Panc1 (cell line): Measurements from ENCODE around the gene BCAS3. TPM values are rescaled to one million over a fixed set of nuclear protein-coding genes. Genes with fewer than 3 reads are reported as not detected.

Experiments used
- ATAC-seq: fragments of 200-7000 bp; cut with Tn5 transposase; 2 replicates; pipeline ENCODE4 v1.9.1; 2020; ENCODE audit warnings: mild to moderate bottlenecking, moderate library complexity
- BruUV-seq: library from RNA; stranded (reverse); fragments of 400-500 nt; replicated peaks from 2 replicates; lab custom pipeline; 2021; lab: Mats Ljungman, UMichigan
- CTCF ChIA-PET: fragments of 300-600 bp; sonication (Branson Sonifier 250); formaldehyde crosslinking; loops from one replicate; lab custom pipeline; 2022; ENCODE audit warnings: antibody characterized with exemption; lab: Charles Lee
- POLR2A ChIA-PET: fragments of 300-600 bp; sonication (Branson Sonifier 250); formaldehyde crosslinking; loops from one replicate; lab custom pipeline; 2022; ENCODE audit warnings: antibody characterized with exemption; lab: Charles Lee
- DNase-seq: peaks from one replicate; pipeline ENCODE4 v3.0.0-alpha.2; 2010; ENCODE audit warnings: low read depth, low spot score
- H3K27ac ChIP-seq: 2 replicates; pipeline ENCODE4 v1.5.1; 2011; ENCODE audit warnings: mild to moderate bottlenecking, low read length, inconsistent platforms
- H3K27me3 ChIP-seq: fragments of 200-500 bp; sonication (Bioruptor generic); 2 replicates; pipeline ENCODE4 v1.6.0; 2014; ENCODE audit warnings: low read length, inconsistent platforms; ENCODE audit not compliant: control insufficient read depth, insufficient read depth
- H3K36me3 ChIP-seq: fragments of 200-500 bp; sonication (Bioruptor generic); 2 replicates; pipeline ENCODE4 v1.5.1; 2014; ENCODE audit warnings: inconsistent platforms, mild to moderate bottlenecking, low read length, moderate library complexity; ENCODE audit not compliant: control insufficient read depth, insufficient read depth
- H3K4me1 ChIP-seq: 2 replicates; pipeline ENCODE4 v1.5.1; 2011; ENCODE audit warnings: inconsistent platforms, mild to moderate bottlenecking, low read length, moderate library complexity; ENCODE audit not compliant: control insufficient read depth, insufficient read depth
- H3K4me3 ChIP-seq, 2 experiments: 2 replicates each; pipeline ENCODE4 v1.5.1; 2011 to 2012; ENCODE audit warnings: low read depth in 2 of 2, low read length in 2 of 2, mild to moderate bottlenecking in 2 of 2, inconsistent platforms in 1 of 2, moderate library complexity in 1 of 2
- H3K9me3 ChIP-seq: fragments of 200-500 bp; sonication (Bioruptor generic); 2 replicates; pipeline ENCODE4 v1.5.1; 2014; ENCODE audit warnings: low read depth, mild to moderate bottlenecking, inconsistent platforms, low read length, moderate library complexity; ENCODE audit not compliant: control insufficient read depth, insufficient read depth
- POLR2AphosphoS5 ChIP-seq: IDR thresholded peaks from 2 replicates; pipeline ENCODE4 v1.6.1; 2012; ENCODE audit warnings: mild to moderate bottlenecking, low read depth, low read length, moderate library complexity
- SIN3A ChIP-seq: IDR thresholded peaks from 2 replicates; pipeline ENCODE4 v1.6.1; 2012; ENCODE audit warnings: low read depth, mild to moderate bottlenecking, low read length, moderate library complexity, borderline replicate concordance; ENCODE audit not compliant: insufficient read depth
- TCF7L2 ChIP-seq: IDR thresholded peaks from 2 replicates; pipeline ENCODE4 v1.6.1; 2011; ENCODE audit warnings: mild to moderate bottlenecking, low read depth, low read length, inconsistent platforms
- in situ Hi-C: cut with HindIII; loops from 2 replicates; pipeline ENCODE4 v1.10.0; 2016; ENCODE audit warnings: low sequenced_read_pairs, low pct_unique_long_range_greater_than_20kb
- intact Hi-C: fragments of 100-400 bp; cut with micrococcal nuclease; formaldehyde crosslinking; loops from one replicate; pipeline ENCODE4 v1.10.0; 2022; ENCODE audit not compliant: unreplicated experiment
- total RNA-seq: library from RNA; stranded (reverse); gene quantifications from one replicate; pipeline ENCODE4 v1.2.1, GENCODE V29; 2021; ENCODE audit not compliant: unreplicated experiment
- TF ChIP-seq, protein P1 (sequence below), 2 experiments: IDR thresholded peaks; 2 replicates each; pipeline ENCODE4 v1.6.1; 2011 to 2012; ENCODE audit warnings: low read depth in 2 of 2, control low read depth in 1 of 2, low read length in 1 of 2, mild to moderate bottlenecking in 1 of 2, moderate library complexity in 1 of 2; ENCODE audit not compliant: insufficient read depth in 1 of 2
- TF ChIP-seq, protein P2 (sequence below): fragments of 450-650 bp; IDR thresholded peaks from 2 replicates; pipeline ENCODE4 v1.5.1; 2017; ENCODE audit warnings: mild to moderate bottlenecking

Gene BCAS3
- total RNA-seq, 1 experiment from 2014 or later: 9.3 TPM

DNA sequence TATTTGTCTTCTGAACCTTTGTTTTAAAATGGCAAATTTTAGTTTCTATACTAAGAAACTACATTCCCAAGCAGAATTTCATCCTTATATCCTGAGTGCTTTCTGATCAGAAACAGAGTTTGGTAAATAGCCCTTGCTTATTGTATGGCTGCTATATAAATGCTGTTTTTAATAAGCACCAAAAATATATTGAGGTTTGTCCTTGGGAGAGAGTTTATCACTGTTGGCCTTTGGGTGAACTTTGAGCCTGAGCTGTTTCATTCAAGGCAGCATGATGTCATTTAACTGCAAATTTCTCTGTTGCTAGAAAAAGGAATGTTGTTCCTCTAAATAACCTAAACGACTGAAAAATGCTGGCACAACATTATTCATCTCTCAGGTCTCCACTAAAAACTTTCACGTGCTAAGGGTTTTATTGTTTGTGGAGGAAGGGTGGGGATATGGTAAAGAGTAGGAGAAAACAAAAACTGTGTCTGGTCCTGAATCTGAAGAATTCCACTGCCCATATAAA is 387.7 kb downstream of the BCAS3 start:
- Histone ChIP-seq H3K27ac (peak overlapping the region; percentile 65; the same call in 1 of the 2 replicates), H3K4me1 (peaks cover 15% of the 10 kb centered on the region; the same call in 1 of the 2 replicates), H3K27me3 (no peaks in the 10 kb centered on the region), H3K4me3 (no peak overlapping the region), H3K36me3 (no peaks in the 10 kb centered on the region), H3K9me3 (no peaks in the 10 kb centered on the region)
- POLR2A ChIA-PET: no interaction called here
- in situ Hi-C loops (no loop called here), intact Hi-C loops (no loop called here)
- no TSS peak for BruUV-seq
- ATAC-seq (0 out of 2 replicates have a peak, but pooled peaks have one; percentile 30), DNase-seq (no peak)
- CTCF ChIA-PET: no interaction called here
- TF ChIP-seq, protein P1, sequence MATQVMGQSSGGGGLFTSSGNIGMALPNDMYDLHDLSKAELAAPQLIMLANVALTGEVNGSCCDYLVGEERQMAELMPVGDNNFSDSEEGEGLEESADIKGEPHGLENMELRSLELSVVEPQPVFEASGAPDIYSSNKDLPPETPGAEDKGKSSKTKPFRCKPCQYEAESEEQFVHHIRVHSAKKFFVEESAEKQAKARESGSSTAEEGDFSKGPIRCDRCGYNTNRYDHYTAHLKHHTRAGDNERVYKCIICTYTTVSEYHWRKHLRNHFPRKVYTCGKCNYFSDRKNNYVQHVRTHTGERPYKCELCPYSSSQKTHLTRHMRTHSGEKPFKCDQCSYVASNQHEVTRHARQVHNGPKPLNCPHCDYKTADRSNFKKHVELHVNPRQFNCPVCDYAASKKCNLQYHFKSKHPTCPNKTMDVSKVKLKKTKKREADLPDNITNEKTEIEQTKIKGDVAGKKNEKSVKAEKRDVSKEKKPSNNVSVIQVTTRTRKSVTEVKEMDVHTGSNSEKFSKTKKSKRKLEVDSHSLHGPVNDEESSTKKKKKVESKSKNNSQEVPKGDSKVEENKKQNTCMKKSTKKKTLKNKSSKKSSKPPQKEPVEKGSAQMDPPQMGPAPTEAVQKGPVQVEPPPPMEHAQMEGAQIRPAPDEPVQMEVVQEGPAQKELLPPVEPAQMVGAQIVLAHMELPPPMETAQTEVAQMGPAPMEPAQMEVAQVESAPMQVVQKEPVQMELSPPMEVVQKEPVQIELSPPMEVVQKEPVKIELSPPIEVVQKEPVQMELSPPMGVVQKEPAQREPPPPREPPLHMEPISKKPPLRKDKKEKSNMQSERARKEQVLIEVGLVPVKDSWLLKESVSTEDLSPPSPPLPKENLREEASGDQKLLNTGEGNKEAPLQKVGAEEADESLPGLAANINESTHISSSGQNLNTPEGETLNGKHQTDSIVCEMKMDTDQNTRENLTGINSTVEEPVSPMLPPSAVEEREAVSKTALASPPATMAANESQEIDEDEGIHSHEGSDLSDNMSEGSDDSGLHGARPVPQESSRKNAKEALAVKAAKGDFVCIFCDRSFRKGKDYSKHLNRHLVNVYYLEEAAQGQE (IDR thresholded peaks at IDR 0.05; ENCODE audit: insufficient read depth in 1 of 2, low read depth in 2 of 2, low read length in 1 of 2): no peak
- 0 out of 2 replicates have a peak, but pooled peaks have one; percentile 26 for TF ChIP-seq TCF7L2

DNA sequence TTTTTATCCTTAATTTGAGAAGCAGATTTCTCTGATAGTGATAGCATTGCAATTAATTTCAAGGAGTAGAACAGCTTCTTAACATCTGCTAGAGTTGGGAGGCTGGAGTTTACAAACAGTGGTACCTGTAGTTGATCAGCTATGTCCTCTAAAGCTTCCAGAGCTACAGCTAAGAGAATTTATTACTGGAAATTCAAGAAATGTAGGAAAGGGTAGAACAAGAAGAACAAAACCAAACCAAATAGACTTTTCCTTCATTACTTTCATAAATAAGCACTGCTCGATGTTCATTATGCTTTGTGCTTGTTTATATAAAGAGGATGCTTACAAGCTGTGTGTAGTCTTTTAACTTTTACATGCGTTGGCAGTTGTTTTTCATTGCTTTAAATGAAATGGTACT is 388.4 kb downstream of the BCAS3 start:
- H3K4me1 ChIP-seq: peaks cover 15% of the 10 kb centered on the region; the same call in 1 of the 2 replicates
- no peak overlapping the region for H3K4me3 ChIP-seq
- no peaks in the 10 kb centered on the region for H3K27me3 ChIP-seq
- in situ Hi-C loops (no loop called here), intact Hi-C loops (no loop called here)
- no peak for DNase-seq
- ATAC-seq: no peak
- no TSS peak for BruUV-seq
- ChIA-PET POLR2A (no interaction called here), CTCF (no interaction called here)
- H3K27ac ChIP-seq: peak overlapping the region; percentile 65
- no peaks in the 10 kb centered on the region for H3K36me3 ChIP-seq
- TF ChIP-seq SIN3A: no peak
- TF ChIP-seq POLR2AphosphoS5: no peak
- TF ChIP-seq, protein P1 (IDR thresholded peaks at IDR 0.05; ENCODE audit: insufficient read depth in 1 of 2, low read depth in 2 of 2, low read length in 1 of 2): no peak
- no peak for TF ChIP-seq TCF7L2
- TF ChIP-seq, protein P2, sequence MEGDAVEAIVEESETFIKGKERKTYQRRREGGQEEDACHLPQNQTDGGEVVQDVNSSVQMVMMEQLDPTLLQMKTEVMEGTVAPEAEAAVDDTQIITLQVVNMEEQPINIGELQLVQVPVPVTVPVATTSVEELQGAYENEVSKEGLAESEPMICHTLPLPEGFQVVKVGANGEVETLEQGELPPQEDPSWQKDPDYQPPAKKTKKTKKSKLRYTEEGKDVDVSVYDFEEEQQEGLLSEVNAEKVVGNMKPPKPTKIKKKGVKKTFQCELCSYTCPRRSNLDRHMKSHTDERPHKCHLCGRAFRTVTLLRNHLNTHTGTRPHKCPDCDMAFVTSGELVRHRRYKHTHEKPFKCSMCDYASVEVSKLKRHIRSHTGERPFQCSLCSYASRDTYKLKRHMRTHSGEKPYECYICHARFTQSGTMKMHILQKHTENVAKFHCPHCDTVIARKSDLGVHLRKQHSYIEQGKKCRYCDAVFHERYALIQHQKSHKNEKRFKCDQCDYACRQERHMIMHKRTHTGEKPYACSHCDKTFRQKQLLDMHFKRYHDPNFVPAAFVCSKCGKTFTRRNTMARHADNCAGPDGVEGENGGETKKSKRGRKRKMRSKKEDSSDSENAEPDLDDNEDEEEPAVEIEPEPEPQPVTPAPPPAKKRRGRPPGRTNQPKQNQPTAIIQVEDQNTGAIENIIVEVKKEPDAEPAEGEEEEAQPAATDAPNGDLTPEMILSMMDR: no peak
- no peaks in the 10 kb centered on the region for H3K9me3 ChIP-seq
